Tibial nerve (tissue), 3 donors: ENCODE results near the gene OVOL1.
"Not testable (repeated sequence)": the region's sequence is repeated elsewhere in the genome, so short reads cannot be mapped to it uniquely, and the experiment has no call there.

ENCODE experiments used
- CTCF ChIP-seq, 5 experiments: fragments of 200-600 bp in 3 of 5; fragments of 450-650 bp in 2 of 5; sonication (generic) in 3 of 5; IDR thresholded peaks; one replicate each; pipeline ENCODE4 v1.5.1; 2016 to 2019; ENCODE audit warnings: antibody characterized with exemption in 5 of 5, mild to moderate bottlenecking in 3 of 5, moderate library complexity in 2 of 5
- POLR2A ChIP-seq, 2 donors: fragments of 450-650 bp; IDR thresholded peaks; one replicate each; pipeline ENCODE4 v1.6.1; 2017; ENCODE audit warnings: antibody characterized with exemption in 2 of 2, mild to moderate bottlenecking in 2 of 2, moderate library complexity in 2 of 2

DNA sequence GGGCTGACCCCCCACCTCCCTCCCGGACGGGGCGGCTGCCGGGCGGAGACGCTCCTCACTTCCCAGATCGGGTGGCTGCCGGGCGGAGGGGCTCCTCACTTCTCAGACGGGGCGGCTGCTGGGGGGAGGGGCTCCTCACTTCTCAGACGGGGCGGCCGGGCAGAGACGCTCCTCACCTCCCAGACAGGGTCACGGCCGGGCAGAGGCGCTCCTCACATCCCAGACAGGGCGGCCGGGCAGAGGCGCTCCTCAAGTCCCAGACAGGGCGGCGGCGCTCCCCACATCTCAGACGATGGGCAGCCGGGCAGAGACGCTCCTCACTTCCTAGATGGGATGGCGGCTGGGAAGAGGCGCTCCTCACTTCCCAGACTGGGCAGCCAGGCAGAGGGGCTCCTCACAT, 24.0 kb upstream of the OVOL1 start:
- not testable (repeated sequence) for TF ChIP-seq CTCF, POLR2A (IDR thresholded peaks at IDR 0.05)
